Measurements from ENCODE around the gene FBXL12.
"Not testable (repeated sequence)": the region's sequence is repeated elsewhere in the genome, so short reads cannot be mapped to it uniquely, and the experiment has no call there.

FBXL12 gene

DNA sequence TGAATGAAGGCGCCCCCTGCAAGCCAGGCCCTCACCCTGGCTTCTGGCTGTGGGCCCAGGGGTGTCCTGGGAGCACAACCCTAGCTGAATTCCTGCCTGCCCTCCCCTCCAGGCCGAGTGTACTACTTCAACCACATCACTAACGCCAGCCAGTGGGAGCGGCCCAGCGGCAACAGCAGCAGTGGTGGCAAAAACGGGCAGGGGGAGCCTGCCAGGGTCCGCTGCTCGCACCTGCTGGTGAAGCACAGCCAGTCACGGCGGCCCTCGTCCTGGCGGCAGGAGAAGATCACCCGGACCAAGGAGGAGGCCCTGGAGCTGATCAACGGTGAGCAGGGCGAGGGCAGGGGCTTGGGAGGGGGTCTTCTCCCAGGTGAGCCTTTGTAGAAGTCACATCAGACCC is 19.4 kb upstream of the FBXL12 start:
- DNase-seq, result no peak

DNA sequence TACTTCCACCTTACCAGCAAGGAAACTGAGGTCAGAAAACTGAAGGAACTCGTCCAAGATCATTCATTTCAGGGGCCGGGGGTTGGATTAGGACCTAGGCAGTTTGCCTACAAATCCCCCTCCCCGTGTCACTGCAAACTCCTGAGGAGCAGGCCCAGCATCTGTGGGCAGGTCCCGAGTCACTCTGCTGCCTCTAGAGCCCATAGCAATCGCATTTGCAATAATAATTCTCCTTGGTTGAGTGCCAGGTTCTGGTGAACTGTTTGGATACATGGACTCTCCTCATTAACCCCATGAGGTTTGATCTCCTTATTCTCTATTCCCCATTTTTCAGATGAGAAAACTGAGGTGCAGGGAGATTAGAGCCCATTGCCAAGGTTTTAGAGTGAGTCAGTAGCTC is 17.1 kb upstream of the FBXL12 start:
- no peak for DNase-seq

DNA sequence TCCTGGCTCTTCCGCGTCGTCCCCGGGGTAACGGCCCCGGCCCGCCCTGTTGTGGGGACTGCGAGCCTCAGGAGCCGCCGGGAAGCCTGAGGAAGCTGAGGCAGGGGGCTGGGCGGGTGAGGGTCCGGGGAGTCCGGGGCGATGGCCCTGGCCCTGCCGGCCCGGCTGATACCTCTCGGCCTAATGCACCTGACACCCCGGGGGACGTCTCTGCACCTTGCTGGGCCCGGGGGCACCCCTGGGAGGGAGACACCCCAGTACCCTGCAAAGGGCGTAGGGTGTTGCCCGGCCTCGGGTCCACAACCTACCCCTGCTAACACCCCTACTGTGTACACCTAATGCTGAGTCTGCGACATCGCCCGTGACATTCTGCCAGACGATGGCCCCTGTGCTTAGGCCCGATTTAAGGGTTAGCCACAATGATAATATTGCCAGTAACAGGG is 16.6 kb upstream of the FBXL12 start:
- DNase-seq, result no peak

DNA sequence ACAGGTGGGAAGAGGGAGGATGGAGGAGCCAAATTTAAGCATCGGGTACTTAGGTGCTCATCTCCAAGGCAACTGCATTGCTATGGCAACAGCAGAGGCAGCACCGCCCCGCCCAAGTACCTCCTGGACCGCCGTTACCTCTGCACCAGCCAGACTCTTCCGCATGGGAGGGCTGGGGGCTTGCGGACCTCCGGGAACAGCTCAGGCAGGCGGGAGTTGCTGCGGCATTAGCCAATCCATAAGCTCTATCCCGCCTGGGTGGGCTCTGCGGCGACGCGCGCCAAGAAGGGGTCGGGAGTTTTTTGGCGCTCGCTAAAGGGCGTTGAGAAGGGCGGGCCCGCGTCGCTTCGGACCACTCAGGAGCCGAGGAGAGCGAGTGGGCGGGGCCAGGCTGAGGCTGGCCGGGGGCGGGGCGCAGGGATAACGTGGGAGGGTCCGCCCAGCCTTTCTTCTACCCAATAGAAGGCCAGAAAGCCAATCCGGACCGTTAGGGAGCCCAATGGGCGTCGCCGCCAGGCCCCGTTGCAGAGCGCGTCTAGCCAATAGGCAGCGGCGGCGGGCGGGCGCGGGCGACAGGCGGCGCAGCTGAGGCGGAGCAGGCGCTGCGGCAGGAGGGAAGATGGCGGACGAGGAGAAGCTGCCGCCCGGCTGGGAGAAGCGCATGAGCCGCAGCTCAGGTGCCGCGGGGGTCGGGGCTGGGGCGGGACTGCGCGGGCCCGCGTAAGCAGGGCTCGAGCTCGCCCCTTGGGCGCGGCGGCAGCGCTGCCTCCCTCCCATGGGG is 16.0 kb upstream of the FBXL12 start, which contains the start of gene PIN1:
Gene PIN1 (plus strand): TSS at position 593 of the 781 bp plus-strand sequence. CDS start 27 bp downstream, at position 620.
- peak; percentile 99 for DNase-seq

DNA sequence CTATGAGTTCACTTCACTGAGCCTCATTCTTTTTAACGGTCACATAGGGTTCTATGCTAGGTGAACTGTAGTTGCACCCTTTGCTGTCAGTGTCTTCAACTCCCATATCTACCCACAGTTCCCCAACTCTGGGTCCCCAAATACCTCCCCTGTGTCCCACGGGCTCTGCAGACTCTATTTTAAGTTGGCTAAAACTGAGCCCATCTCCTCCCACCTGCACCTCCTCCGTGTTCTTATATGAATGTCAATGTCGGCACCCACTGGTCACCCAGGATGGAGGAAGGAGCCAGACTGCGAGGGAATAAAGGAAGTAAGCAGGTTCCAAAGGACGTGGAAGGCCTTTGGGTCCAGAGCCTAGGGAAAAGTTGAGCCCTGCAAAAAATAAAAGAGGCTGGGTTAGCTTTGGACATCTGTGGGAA is 15.4 kb upstream of the FBXL12 start:
- no peak for DNase-seq

DNA sequence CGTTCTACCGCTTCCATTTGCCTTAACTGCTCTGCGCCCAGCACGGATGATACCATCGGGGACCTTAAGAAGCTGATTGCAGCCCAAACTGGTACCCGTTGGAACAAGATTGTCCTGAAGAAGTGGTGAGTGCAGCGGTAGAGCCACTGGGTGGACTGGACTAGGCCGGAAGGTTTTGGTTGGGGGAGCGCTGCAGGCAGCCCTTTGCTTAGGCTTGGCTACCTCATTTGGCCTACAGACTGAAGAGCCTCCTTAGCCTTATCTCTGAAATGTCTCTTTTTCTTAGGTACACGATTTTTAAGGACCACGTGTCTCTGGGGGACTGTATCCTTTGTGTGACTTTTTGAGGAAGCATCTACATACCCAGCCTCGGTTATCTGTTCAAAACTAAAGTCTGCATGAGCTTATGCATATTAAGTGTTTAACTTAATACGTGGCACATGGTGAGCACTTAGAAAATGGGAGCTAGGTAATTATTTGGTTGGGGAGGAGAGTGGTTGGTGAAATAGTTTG is 9.7 kb upstream of the FBXL12 start:
- DNase-seq, result no peak

DNA sequence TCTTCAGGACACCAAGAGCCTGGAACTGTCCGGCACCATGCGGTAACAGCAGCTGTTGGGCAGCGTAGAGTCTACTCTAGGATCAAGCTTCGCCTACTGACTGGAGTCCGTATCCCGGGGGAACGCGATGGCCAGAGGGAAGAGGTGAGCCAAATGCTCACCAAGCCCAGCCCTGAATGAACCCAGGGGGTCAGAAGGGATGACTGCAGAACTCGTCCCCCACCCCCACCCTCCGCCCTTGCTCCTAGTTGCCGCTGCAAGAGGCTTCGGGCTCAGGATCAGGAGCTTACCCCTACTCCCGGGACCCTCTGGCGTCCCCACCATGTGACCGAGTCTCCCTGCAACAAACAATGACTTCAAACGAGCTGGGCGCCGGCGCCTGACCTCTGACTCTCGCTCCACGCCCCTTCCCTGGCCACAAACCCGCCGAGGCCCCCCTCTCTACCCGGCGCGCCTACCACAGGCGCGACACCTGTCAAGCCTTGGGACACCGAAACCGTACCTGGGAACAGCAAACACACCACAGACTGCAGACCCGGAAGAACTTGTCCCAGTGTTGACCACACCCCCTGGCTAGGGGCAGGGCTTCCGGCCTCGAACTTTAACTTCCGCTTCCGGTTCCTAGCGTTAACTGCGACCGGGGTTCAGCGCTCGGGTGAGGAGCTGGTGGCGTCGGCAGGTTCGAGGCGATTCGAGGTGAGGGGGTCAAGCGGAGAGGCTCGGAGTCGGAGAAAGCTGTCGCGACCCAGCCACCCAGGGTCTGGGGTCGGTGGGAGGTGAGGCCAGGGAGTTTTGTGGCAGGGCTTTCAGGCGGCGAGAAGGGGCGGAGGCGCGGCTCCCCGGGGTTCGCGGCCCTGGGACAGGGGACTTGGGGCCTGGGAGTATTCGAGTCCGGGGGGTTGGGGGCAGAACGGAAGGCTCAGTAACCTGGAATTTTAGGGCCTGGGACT is 8.7 kb upstream of the FBXL12 start, which contains the start of gene UBL5:
Gene UBL5 (plus strand): TSS at position 630 of the 950 bp plus-strand sequence. CDS start 420 bp downstream, outside the sequence.
- DNase-seq, result peak; percentile 88

DNA sequence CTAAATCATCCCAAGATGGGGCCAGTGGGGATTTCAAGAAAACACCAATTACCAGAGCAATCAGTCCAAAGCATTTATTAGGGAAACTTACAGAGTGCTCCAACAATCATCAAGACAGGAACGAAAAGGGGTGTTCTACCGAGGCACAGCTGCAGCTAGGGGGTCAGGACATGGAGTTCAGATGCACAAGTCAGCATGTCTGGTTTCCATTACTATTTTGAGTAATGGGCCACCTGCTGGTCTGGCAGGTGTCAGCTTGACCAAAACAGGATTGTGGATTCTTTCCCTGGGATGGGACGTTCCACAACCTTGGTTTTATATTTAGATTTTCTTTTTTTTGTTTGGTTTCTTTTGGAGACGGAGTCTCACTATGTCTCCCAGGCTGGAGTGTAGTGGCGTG is 4.9 kb upstream of the FBXL12 start:
- DNase-seq, result no peak

DNA sequence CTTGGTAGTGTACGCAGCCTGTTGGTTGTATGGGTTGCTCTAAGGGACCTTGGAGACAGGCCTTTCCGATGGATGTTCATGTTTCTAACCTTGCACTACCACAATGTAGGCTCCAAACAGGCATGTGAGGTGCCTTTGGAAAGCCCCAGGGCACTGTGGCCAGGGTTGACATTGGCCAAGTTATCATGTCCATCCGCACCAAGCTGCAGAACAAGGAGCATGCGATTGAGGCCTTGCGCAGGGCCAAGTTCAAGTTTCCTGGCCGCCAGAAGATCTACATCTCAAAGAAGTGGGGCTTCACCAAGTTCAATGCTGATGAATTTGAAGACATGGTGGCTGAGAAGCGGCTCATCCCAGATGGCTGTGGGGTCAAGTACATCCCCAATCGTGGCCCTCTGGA is 1.2 kb upstream of the FBXL12 start:
- not testable (repeated sequence) for DNase-seq

DNA sequence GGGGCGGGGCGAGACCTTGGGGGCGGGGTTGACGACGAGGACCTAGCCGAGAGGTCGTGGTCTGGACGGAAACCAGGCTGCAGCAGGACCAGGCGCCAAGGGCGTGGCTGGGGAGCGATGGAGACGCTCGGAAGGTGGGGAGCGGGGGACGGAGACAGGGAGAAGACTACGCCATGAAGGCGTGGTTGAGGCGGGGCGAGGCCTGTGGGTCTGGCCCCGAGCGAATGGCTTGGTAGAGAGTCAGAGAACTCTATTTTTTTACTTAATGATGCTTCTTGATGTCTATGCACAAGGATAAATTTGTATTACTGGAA is 674 bp upstream of the FBXL12 start:
- DNase-seq, result no peak

DNA sequence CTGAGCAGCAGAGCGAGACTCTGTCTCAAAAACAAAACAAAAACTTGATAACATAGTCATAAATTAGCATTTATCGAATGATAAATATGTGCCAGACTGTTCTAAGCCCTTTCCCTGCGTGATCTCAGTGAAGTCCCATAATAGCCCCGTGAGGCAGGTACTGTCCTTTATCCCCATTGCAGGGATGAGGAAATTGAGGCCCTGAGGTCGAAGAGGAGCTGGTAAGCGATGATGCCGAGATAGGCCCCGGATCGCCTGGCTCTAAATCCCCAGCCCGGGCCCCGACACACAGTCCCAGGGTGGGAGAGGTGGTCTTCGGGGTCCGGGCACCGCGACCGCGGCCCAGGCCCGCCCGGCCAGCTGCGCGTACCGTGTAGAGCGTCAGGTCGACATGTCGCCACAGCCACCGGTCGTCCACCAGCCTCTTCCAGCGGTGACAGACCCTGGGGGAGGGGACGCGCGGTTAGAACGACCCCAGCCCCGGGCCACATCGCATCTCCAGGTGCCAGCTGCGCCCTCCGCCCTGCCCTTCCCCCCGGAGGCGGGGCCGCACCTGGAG is 625 bp downstream of the FBXL12 start:
- no peak for DNase-seq

DNA sequence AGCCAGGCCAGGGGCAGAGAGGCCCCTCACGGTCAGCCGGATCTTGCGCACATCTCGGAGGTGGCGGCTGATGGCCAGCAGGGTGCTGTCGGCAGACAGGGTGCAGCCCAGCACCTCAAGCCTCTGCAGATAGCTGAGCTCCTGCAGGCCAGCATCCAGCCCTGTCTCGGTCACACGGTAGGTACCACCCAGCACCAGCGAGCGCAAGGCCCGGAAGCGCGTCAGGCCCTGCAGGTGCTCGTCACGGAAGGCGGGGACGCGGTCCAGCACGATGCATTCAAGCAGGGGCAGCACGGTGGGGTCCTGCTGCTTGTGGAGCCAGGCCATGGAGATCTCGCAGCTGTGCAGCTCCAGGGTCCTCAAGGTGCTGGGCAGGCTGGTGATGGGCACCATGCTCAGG is 7.7 kb downstream of the FBXL12 start:
- no peak for DNase-seq

DNA sequence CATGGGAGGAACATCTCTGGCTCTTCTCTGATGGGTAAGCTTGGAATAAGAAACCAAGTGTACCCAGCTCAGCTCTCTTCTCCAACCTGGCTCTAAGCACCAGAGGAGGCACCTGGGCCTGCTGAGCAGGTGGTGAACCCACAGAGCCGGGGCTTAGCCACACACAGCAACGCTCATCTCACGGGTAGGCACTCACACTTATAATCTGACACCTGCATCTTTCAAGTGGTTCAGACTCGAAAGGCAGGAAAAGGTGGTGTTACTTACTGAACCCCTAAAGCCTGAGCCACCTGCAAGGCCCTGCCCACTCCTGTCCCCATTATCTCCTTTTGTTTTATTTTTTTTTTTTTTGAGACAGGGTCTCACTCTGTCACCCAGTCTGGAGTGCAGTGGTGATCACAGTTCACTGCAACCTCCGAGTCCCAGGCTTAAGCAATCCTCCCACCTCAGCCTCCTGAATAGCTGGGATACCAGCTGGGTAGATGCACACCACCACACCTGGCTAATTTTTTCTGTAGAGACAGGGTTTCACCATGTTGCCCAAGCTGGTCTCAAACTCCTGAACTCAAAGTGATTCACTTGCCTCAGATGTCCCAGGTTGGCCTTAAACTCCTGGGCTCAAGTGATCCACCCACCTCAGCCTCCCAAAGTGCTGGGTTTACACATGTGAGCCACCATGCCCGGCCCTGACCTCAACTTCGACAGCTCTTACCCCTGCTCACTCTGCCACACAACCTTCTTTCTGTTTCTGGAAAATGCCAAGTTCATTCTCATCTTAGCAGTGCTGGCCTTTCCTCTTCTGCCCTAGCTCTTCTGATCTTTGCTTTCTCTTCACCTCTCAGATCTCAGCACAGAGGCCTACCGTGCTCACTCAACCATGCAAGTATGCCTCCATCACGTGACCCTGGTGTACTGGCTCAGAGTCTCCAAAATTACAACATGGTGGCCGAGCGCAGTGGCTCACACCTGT is 9.7 kb downstream of the FBXL12 start:
- DNase-seq, result no peak

DNA sequence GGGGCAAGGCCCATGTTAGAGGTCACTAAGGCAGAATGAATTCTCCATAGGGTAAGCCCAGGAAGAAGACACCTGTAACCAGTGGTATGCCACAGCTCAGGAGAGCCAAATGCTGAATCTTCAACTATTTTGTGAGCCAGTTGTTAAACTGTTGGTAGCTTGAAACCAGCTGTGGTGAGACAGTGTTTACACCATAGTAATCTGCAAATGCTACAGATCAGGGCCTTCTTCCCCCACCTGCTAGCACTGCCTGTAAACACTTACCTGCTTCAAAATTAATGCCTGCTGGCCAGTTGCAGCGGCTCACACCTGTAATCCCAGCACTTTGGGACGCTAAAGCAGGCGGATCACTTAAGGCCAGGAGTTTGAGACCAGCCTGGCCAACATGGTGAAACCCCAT is 12.1 kb downstream of the FBXL12 start:
- DNase-seq, result no peak

DNA sequence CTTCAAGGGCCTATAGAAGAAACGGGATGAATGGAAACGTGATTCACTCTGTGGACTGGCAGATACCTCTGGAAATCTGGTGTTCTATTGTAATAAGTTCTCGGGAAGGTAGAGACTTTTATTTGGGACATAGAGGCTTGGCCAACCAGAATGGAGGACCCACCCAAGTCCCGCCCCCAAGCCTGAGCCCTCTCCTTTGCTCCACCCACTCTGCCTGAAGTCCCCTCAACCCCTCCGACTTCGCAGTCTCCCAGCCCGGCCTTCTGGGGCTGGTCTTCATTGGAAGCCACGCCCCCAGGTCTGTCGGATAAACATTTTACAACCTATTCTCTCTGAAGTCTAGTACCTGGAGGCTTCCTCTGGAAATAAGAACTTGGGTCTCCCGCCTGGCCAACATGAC is 16.9 kb downstream of the FBXL12 start:
- DNase-seq, result no peak

DNA sequence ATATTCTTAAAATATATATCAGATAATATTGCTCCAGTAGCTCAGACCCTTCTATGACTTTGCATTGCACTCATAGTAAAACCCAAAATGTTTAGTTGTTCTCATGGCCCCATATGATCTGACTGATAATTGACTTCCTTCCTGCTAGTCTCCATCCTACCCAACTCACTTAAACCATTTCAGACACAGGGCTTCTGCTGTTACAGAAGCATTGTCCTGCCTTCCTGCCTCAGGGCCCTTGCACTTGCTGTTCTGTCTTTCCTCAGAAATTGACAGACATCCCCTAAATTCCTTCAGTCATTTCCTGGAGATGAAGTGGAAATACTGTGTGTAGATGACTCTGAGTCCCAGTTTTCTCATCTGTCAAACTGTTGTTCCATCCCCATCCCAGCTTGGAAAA is 19.7 kb downstream of the FBXL12 start:
- no peak for DNase-seq

DNA sequence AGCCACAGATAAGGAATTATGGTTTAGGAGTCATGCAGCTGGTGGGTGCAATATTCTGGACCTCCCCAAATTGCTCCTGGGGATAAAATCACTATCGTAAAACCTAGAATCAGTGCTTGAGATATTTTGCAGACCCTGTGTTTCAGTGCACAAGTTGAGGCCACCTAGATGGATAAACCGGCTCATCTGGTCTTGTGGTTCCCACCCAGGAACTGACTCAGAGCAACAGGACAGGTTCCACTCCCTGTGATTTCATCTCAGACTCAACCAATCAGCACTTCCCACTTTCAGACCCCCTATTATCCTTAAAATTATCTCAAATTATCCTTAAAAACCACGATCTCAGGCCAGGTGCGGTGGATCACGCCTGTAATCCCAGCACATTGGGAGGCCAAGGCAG is 21.0 kb downstream of the FBXL12 start:
- DNase-seq, result no peak

DNA sequence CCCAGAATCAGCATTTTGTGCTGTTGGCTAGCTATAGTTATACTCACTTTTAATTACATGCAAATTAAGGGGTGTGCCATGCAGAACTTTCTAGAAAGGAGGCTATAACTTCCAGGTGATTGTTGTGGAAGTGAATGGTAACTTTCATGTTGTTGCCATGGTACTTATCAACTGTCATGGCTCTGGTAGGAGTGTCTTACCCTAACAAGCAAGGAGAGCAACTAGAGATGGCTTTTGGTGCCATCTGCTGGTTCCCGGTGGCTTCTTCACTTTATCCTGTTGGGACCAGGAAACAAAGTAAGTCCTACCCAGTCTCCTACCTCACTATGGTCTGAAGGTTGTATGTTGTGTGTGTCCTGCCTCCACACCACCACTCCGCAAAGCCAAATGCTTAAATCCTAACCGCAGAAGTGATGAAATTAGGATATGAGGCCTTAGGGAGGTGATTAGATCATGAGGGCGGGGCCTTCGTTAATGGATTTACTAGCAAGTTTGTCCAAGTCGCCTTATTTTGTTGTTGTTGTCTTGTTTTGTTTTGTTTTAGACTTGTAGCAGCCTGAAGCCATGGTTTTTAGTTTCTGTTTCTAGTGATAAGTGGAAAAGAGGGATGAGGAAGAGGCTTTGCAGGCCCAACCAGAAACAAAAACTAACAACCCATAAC is 22.6 kb downstream of the FBXL12 start:
- peak; percentile 76 for DNase-seq

DNA sequence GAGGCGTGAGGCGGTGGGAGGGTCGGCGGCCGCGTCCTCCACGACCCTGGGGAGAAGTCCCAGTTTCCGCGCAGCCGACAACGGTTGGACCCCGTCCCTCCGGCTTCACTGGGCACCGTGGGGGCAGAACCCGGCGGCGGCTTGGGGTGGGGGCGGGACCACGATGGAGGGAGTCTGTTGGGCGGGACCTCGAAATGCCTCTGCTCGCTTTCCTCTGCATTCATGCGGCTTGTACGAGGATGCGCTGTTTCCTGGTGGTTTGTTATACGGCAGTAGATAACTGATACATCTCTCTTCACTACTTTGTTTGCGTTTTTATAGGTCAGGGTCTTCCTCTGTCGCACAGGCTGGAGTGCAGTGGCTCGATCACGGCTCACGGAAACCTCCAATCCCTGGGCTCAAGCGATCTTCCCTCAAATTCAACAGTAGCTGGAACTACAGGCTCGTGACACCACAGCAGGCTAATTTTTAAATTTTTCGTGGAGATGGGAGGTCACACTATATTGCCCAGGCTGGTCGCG is 25.7 kb downstream of the FBXL12 start:
- DNase-seq, result no peak

DNA sequence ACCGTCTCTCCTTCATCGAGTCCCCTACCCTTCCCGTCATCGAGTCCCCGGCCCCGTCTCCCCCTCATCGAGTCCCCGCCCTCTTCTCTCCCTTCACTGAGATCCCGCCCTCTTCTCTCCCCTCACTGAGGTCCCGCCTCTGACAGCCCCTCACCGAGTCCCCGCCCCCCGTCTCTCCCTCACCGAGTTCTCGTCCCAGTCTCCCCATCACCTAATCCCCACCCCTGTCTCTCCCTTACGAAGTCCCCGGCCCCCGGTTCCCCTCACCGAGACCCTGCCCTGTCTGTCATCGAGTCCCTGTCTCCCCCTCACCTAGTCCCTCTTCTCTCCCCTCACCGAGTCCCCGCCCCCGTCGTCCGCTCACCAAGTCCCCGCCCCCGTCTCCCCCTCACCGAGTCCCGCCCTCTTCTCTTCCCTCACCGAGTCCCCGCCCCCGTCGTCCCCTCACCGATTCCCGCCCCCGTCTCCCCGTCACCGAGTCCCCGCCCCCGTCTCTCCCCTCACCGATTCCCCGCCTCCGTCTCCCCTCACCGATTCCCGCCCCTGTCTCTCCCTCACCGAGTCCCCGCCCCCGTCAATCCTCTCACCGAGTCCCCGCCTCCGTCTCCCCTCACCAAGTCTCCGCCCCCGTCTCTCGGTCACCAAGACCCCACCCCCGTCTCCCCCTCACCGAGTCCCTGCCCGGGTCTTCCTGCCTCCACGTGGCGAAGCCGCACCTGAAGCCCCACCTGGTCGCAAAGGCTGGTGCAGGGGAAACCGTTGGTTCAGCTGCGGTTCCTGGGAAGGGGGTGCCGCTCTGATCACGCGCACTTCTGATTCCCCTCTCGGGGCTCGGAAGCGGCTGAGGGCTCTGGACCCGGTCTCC is 26.4 kb downstream of the FBXL12 start:
- peak; percentile 84 for DNase-seq
